Mesothelial cell of epicardium (in vitro differentiated cells): ENCODE results near the gene CHRNB1. TPM values are rescaled to one million over a fixed set of nuclear protein-coding genes. Genes with fewer than 3 reads are reported as not detected.
"Not testable (repeated sequence)": the region's sequence is repeated elsewhere in the genome, so short reads cannot be mapped to it uniquely, and the experiment has no call there.

Experiments used
- DNase-seq, 2 experiments: peaks; one replicate each; pipeline ENCODE4 v3.0.0; 2021; ENCODE audit warnings: low spot score in 2 of 2; ENCODE audit not compliant: unreplicated experiment in 2 of 2
- H3K27ac Mint-ChIP-seq: 2 replicates; pipeline ENCODE4 v1.8.0; 2021; ENCODE audit warnings: mixed read lengths
- H3K27me3 Mint-ChIP-seq: 2 replicates; pipeline ENCODE4 v1.8.0; 2021; ENCODE audit warnings: low read depth, mixed read lengths
- H3K36me3 Mint-ChIP-seq: 2 replicates; pipeline ENCODE4 v1.8.0; 2021; ENCODE audit warnings: mixed read lengths
- H3K4me1 Mint-ChIP-seq: 2 replicates; pipeline ENCODE4 v1.8.0; 2021; ENCODE audit warnings: mixed read lengths
- H3K4me3 Mint-ChIP-seq: 2 replicates; pipeline ENCODE4 v1.8.0; 2021; ENCODE audit warnings: mild to moderate bottlenecking, moderate library complexity, mixed read lengths
- H3K9me3 Mint-ChIP-seq: 2 replicates; pipeline ENCODE4 v1.8.0; 2021; ENCODE audit warnings: mixed read lengths
- CTCF ChIP-seq: fragments of 200-600 bp; sonication (generic); IDR thresholded peaks from one replicate; pipeline ENCODE4 v1.5.0; 2021; ENCODE audit warnings: antibody characterized with exemption; ENCODE audit not compliant: unreplicated experiment
- total RNA-seq: library from RNA; stranded (reverse); gene quantifications from 3 replicates; pipeline ENCODE4 v1.2.1, GENCODE V29; 2021

Gene CHRNB1
- total RNA-seq, 1 donor from 2014 or later: 17.7 TPM

GRCh38 chr17:7467498-7467897 lies 22.6 kb downstream of the CHRNB1 start:
- Mint-ChIP-seq H3K4me1 (peaks cover 9% of the 10 kb centered on the region), H3K27ac (peak overlapping the region; percentile 59), H3K27me3 (no peaks in the 10 kb centered on the region), H3K4me3 (no peak overlapping the region), H3K9me3 (no peaks in the 10 kb centered on the region), H3K36me3 (peaks cover 11% of the 10 kb centered on the region)
- DNase-seq: no peak
- TF ChIP-seq CTCF: no peak

- no peak overlapping the region for H3K4me3 Mint-ChIP-seq
- no peak for TF ChIP-seq CTCF
- DNase-seq: no peak
- H3K4me1 Mint-ChIP-seq: peaks cover 9% of the 10 kb centered on the region
- H3K36me3 Mint-ChIP-seq: peaks cover 11% of the 10 kb centered on the region
- no peaks in the 10 kb centered on the region for H3K27me3 Mint-ChIP-seq
- peak overlapping the region; percentile 34 for H3K27ac Mint-ChIP-seq
- no peaks in the 10 kb centered on the region for H3K9me3 Mint-ChIP-seq
These were observed 23.4 kb downstream of the CHRNB1 start for GRCh38 chr17:7468290-7468689.

- peak overlapping the region; percentile 34 for H3K27ac Mint-ChIP-seq
- H3K9me3 Mint-ChIP-seq: no peaks in the 10 kb centered on the region
- DNase-seq: no peak
- H3K4me1 Mint-ChIP-seq: peaks cover 9% of the 10 kb centered on the region
- no peak for TF ChIP-seq CTCF
- peaks cover 11% of the 10 kb centered on the region for H3K36me3 Mint-ChIP-seq
- H3K4me3 Mint-ChIP-seq: no peak overlapping the region
- H3K27me3 Mint-ChIP-seq: no peaks in the 10 kb centered on the region
These were observed 24.0 kb downstream of the CHRNB1 start for GRCh38 chr17:7468804-7469389.

- not testable (repeated sequence) for H3K36me3 Mint-ChIP-seq, DNase-seq, H3K4me3 Mint-ChIP-seq, H3K4me1 Mint-ChIP-seq, H3K27me3 Mint-ChIP-seq, H3K27ac Mint-ChIP-seq, H3K9me3 Mint-ChIP-seq
These were observed 25.0 kb downstream of the CHRNB1 start for GRCh38 chr17:7469843-7470242.

GRCh38 chr17:7470457-7470973 lies 25.7 kb downstream of the CHRNB1 start:
- DNase-seq, H3K4me3 Mint-ChIP-seq, H3K4me1 Mint-ChIP-seq, H3K36me3 Mint-ChIP-seq, H3K27me3 Mint-ChIP-seq, H3K27ac Mint-ChIP-seq, H3K9me3 Mint-ChIP-seq: not testable (repeated sequence)

GRCh38 chr17:7471729-7472128 lies 26.9 kb downstream of the CHRNB1 start:
- peaks cover 3% of the 10 kb centered on the region for H3K36me3 Mint-ChIP-seq
- peaks cover 19% of the 10 kb centered on the region for H3K4me1 Mint-ChIP-seq
- DNase-seq: no peak
- H3K27me3 Mint-ChIP-seq: no peaks in the 10 kb centered on the region
- TF ChIP-seq CTCF: no peak
- no peaks in the 10 kb centered on the region for H3K9me3 Mint-ChIP-seq
- H3K4me3 Mint-ChIP-seq: no peak overlapping the region
- H3K27ac Mint-ChIP-seq: peak overlapping the region; percentile 76

- H3K9me3 Mint-ChIP-seq, H3K36me3 Mint-ChIP-seq, DNase-seq, H3K27ac Mint-ChIP-seq, H3K27me3 Mint-ChIP-seq, H3K4me3 Mint-ChIP-seq: not testable (repeated sequence)
- H3K4me1 Mint-ChIP-seq: peaks cover 32% of the 10 kb centered on the region
These were observed 29.9 kb downstream of the CHRNB1 start for GRCh38 chr17:7474767-7475166.
